Liver (tissue), 9 donors: ENCODE measurements around the gene RELB. TPM values are rescaled to one million over a fixed set of nuclear protein-coding genes. Genes with fewer than 3 reads are reported as not detected.

Source experiments
- DNase-seq: peaks from one replicate; pipeline ENCODE4 v3.0.0-alpha.2; 2017; ENCODE audit warnings: low spot score
- H3K27ac ChIP-seq, 2 donors: one replicate each; pipeline ENCODE4 v1.7.0; 2013; ENCODE audit warnings: inconsistent platforms in 2 of 2, low read length in 2 of 2, control low read depth in 1 of 2, low read depth in 1 of 2, mild to moderate bottlenecking in 1 of 2
- H3K27me3 ChIP-seq, 4 donors: one replicate each; pipeline versions ENCODE4 v1.6.1 to v1.7.0; 2013; ENCODE audit warnings: low read length in 3 of 4, inconsistent platforms in 1 of 4, mild to moderate bottlenecking in 1 of 4, moderate library complexity in 1 of 4; ENCODE audit not compliant: control insufficient read depth in 4 of 4, insufficient read depth in 4 of 4
- H3K36me3 ChIP-seq, 4 donors: one replicate each; pipeline versions ENCODE4 v1.6.1 to v1.7.0; 2013; ENCODE audit warnings: low read length in 3 of 4, mild to moderate bottlenecking in 3 of 4, low read depth in 1 of 4, moderate library complexity in 1 of 4; ENCODE audit not compliant: control insufficient read depth in 4 of 4, insufficient read depth in 3 of 4
- H3K4me1 ChIP-seq, 4 donors: one replicate each; pipeline versions ENCODE4 v1.6.1 to v1.7.0; 2013; ENCODE audit warnings: low read length in 3 of 4, mild to moderate bottlenecking in 3 of 4, moderate library complexity in 1 of 4; ENCODE audit not compliant: control insufficient read depth in 4 of 4, insufficient read depth in 4 of 4
- H3K4me3 ChIP-seq, 3 donors: one replicate each; pipeline versions ENCODE4 v1.6.1 to v1.7.0; 2013; ENCODE audit warnings: low read length in 3 of 3, control low read depth in 1 of 3, low read depth in 1 of 3, mild to moderate bottlenecking in 1 of 3
- H3K9ac ChIP-seq, 2 donors: one replicate each; pipeline ENCODE4 v1.7.0; 2013; ENCODE audit warnings: low read length in 2 of 2, mild to moderate bottlenecking in 2 of 2, moderate library complexity in 2 of 2, control low read depth in 1 of 2, low read depth in 1 of 2
- H3K9me3 ChIP-seq, 4 donors: one replicate each; pipeline versions ENCODE4 v1.6.1 to v1.7.0; 2013; ENCODE audit warnings: low read length in 3 of 4; ENCODE audit not compliant: control insufficient read depth in 4 of 4
- EGR1 ChIP-seq, 2 donors: IDR thresholded peaks; 2 replicates each; pipeline ENCODE4 v1.6.1; 2016 to 2018; ENCODE audit warnings: antibody characterized with exemption in 2 of 2, low read depth in 2 of 2
- FOXA1 ChIP-seq: IDR thresholded peaks from 2 replicates; pipeline ENCODE4 v1.6.1; 2016; ENCODE audit warnings: antibody characterized with exemption
- FOXA2 ChIP-seq: IDR thresholded peaks from 2 replicates; pipeline ENCODE4 v1.6.1; 2016; ENCODE audit warnings: antibody characterized with exemption
- GABPA ChIP-seq, 2 donors: IDR thresholded peaks in 1 of 2; conservative IDR thresholded peaks in 1 of 2; 2 replicates each; pipeline ENCODE4 v1.6.1; 2016; ENCODE audit warnings: antibody characterized with exemption in 2 of 2, mild to moderate bottlenecking in 1 of 2, moderate library complexity in 1 of 2
- HNF4A ChIP-seq, 2 donors: conservative IDR thresholded peaks; 2 replicates each; pipeline ENCODE4 v1.6.1; 2016; ENCODE audit warnings: antibody characterized with exemption in 2 of 2, mild to moderate bottlenecking in 2 of 2
- HNF4G ChIP-seq: IDR thresholded peaks from 2 replicates; pipeline ENCODE4 v1.6.1; 2016; ENCODE audit warnings: antibody characterized with exemption
- JUND ChIP-seq, 2 donors: IDR thresholded peaks; 2 replicates each; pipeline ENCODE4 v1.6.1; 2016; ENCODE audit warnings: antibody characterized with exemption in 2 of 2
- NR2F2 ChIP-seq: IDR thresholded peaks from 2 replicates; pipeline ENCODE4 v1.6.1; 2016; ENCODE audit warnings: antibody characterized with exemption
- RAD21 ChIP-seq, 2 donors: IDR thresholded peaks; 2 replicates each; pipeline ENCODE4 v1.6.1; 2016; ENCODE audit warnings: antibody characterized with exemption in 2 of 2, mild to moderate bottlenecking in 2 of 2
- RXRA ChIP-seq, 2 donors: IDR thresholded peaks; 2 replicates each; pipeline ENCODE4 v1.6.1; 2017 to 2018; ENCODE audit warnings: antibody characterized with exemption in 2 of 2, mild to moderate bottlenecking in 1 of 2
- SP1 ChIP-seq: IDR thresholded peaks from 2 replicates; pipeline ENCODE4 v1.6.1; 2018; ENCODE audit warnings: antibody characterized with exemption, mild to moderate bottlenecking
- TAF1 ChIP-seq: conservative IDR thresholded peaks from 2 replicates; pipeline ENCODE4 v1.6.1; 2016; ENCODE audit warnings: antibody characterized with exemption, mild to moderate bottlenecking
- YY1 ChIP-seq: IDR thresholded peaks from 2 replicates; pipeline ENCODE4 v1.6.1; 2016; ENCODE audit warnings: antibody characterized with exemption, mild to moderate bottlenecking
- WGBS: extraction: QIAGEN DNeasy Blood & Tissue Kit; methylation state at CpG from one replicate; pipeline ENCODE4 v1.1.7; 2013; 5-methylcytosine and 5-hydroxymethylcytosine counted together
- polyA plus RNA-seq, 2 donors: library from polyadenylated mRNA; stranded (reverse) in 1 of 2; unstranded in 1 of 2; fragments of 200-250 nt in 1 of 2; fragments of >200 nt in 1 of 2; fragmentation: Nextera tagmentation in 1 of 2; extraction: Ambion mirVana in 1 of 2; gene quantifications; one replicate each; pipeline versions ENCODE4 v1.2.1 to v1.2.3, GENCODE V29; 2013 to 2015
- total RNA-seq, 2 donors: library from RNA; depleted of rRNA; stranded (reverse); fragments of >200 nt; gene quantifications; one replicate each; pipeline ENCODE4 v1.2.3, GENCODE V29; 2014
- TF ChIP-seq, protein P1 (sequence below): IDR thresholded peaks from 2 replicates; pipeline ENCODE4 v1.6.1; 2016; ENCODE audit warnings: antibody characterized with exemption, mild to moderate bottlenecking
- TF ChIP-seq, protein P2 (sequence below): IDR thresholded peaks from 2 replicates; pipeline ENCODE4 v1.6.1; 2016; ENCODE audit warnings: antibody characterized with exemption
- TF ChIP-seq, protein P3 (sequence below): fragments of 150-350 bp; IDR thresholded peaks from 2 replicates; pipeline ENCODE4 v1.5.1; 2017; ENCODE audit warnings: improper control_type of control experiment, low read depth, low read length; ENCODE audit not compliant: missing input control
- TF ChIP-seq, protein P4 (sequence below): IDR thresholded peaks from 2 replicates; pipeline ENCODE4 v1.6.1; 2016; ENCODE audit warnings: antibody characterized with exemption
- donor health status: healthy.
- donor health status: healthy.
- donor health status: healthy.
- donor health status: healthy.
- donor health status: healthy.

Gene RELB
- total and polyA plus RNA-seq, 4 donors, result 1.4 to 4.9 (median 2.6) TPM

DNA sequence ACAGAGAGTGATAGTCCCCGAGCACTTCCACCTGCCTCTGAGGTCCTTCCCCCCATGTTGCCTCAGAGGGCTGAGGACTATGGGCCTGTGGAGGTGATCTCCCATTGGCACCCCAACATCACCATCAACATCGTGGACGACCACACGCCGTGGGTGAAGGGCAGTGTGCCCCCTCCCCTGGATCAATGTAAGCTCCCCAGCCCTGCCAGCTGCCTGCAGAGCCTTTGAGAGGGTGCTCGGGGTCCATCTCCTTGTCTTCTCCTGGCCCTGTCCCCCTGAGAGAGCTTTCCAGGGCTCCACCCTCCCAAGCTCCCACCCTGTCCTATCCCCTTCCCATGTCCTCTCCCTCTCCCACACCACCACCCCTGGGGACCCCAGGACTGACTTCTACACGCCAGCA lies 14.9 kb upstream of the RELB start:
- 92% methylated on average over 7 of the region's 7 CpGs for WGBS
- DNase-seq, result no peak
- peaks cover 7 to 75% (median 31%) of the 10 kb centered on the region in 4 donors for H3K36me3 ChIP-seq

DNA sequence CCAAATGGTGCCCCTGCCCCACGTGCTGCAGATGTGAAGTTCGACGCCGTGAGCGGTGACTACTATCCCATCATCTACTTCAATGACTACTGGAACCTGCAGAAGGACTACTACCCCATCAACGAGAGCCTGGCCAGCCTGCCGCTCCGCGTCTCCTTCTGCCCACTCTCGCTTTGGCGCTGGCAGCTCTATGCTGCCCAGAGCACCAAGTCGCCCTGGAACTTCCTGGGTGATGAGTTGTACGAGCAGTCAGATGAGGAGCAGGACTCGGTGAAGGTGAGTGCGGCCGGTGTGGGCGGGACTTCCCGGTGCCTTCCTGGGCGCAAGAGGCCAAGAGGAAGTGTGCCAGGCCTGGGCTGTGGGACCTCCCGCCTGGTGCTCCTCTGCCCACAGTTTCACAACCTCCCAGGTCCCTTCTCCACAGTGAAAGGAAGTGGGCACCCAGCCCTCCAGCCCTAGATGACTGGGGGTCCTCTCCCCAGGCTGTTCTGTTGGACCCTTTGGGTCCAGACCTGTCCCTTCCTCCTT lies 14.1 kb upstream of the RELB start:
- peaks cover 7 to 79% (median 32%) of the 10 kb centered on the region in 4 donors for H3K36me3 ChIP-seq
- no peaks in the 10 kb centered on the region for H3K4me1 ChIP-seq
- H3K4me3 ChIP-seq, result no peak overlapping the region
- no peak overlapping the region for H3K9ac ChIP-seq
- no peak for DNase-seq
- H3K27ac ChIP-seq, result no peak overlapping the region
- TF ChIP-seq, protein P1, sequence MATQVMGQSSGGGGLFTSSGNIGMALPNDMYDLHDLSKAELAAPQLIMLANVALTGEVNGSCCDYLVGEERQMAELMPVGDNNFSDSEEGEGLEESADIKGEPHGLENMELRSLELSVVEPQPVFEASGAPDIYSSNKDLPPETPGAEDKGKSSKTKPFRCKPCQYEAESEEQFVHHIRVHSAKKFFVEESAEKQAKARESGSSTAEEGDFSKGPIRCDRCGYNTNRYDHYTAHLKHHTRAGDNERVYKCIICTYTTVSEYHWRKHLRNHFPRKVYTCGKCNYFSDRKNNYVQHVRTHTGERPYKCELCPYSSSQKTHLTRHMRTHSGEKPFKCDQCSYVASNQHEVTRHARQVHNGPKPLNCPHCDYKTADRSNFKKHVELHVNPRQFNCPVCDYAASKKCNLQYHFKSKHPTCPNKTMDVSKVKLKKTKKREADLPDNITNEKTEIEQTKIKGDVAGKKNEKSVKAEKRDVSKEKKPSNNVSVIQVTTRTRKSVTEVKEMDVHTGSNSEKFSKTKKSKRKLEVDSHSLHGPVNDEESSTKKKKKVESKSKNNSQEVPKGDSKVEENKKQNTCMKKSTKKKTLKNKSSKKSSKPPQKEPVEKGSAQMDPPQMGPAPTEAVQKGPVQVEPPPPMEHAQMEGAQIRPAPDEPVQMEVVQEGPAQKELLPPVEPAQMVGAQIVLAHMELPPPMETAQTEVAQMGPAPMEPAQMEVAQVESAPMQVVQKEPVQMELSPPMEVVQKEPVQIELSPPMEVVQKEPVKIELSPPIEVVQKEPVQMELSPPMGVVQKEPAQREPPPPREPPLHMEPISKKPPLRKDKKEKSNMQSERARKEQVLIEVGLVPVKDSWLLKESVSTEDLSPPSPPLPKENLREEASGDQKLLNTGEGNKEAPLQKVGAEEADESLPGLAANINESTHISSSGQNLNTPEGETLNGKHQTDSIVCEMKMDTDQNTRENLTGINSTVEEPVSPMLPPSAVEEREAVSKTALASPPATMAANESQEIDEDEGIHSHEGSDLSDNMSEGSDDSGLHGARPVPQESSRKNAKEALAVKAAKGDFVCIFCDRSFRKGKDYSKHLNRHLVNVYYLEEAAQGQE, result no peak
- TF ChIP-seq, protein P2, sequence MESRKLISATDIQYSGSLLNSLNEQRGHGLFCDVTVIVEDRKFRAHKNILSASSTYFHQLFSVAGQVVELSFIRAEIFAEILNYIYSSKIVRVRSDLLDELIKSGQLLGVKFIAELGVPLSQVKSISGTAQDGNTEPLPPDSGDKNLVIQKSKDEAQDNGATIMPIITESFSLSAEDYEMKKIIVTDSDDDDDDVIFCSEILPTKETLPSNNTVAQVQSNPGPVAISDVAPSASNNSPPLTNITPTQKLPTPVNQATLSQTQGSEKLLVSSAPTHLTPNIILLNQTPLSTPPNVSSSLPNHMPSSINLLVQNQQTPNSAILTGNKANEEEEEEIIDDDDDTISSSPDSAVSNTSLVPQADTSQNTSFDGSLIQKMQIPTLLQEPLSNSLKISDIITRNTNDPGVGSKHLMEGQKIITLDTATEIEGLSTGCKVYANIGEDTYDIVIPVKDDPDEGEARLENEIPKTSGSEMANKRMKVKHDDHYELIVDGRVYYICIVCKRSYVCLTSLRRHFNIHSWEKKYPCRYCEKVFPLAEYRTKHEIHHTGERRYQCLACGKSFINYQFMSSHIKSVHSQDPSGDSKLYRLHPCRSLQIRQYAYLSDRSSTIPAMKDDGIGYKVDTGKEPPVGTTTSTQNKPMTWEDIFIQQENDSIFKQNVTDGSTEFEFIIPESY, result no peak
- TF ChIP-seq FOXA2, result no peak
- no peak for TF ChIP-seq JUND (IDR thresholded peaks at IDR 0.05)
- no peak for TF ChIP-seq HNF4A (conservative IDR thresholded peaks at IDR 0.05)
- TF ChIP-seq RXRA (IDR thresholded peaks at IDR 0.05), result no peak
- no peak for TF ChIP-seq NR2F2
- H3K27me3 ChIP-seq, result no peaks in the 10 kb centered on the region
- no peaks in the 10 kb centered on the region for H3K9me3 ChIP-seq
- 90% methylated on average over 20 of the region's 20 CpGs for WGBS

More for the DNA sequence above, 14.9 kb upstream of the RELB start:
- H3K9ac ChIP-seq, result no peak overlapping the region
- TF ChIP-seq, protein P1, result no peak
- TF ChIP-seq TAF1, result no peak
- no peak for TF ChIP-seq JUND (IDR thresholded peaks at IDR 0.05)
- TF ChIP-seq RXRA (IDR thresholded peaks at IDR 0.05), result no peak
- TF ChIP-seq, protein P2, result no peak
- no peak for TF ChIP-seq HNF4G
- TF ChIP-seq YY1, result no peak
- TF ChIP-seq RAD21 (IDR thresholded peaks at IDR 0.05), result no peak
- no peak for TF ChIP-seq GABPA (IDR thresholded peaks at IDR 0.05 in 1 of 2, conservative IDR thresholded peaks at IDR 0.05 in 1 of 2)
- no peak for TF ChIP-seq HNF4A (conservative IDR thresholded peaks at IDR 0.05)
- TF ChIP-seq SP1, result no peak
- TF ChIP-seq FOXA2, result no peak
- TF ChIP-seq EGR1 (IDR thresholded peaks at IDR 0.05; ENCODE audit: low read depth in 2 of 2), result no peak
- TF ChIP-seq, protein P3, sequence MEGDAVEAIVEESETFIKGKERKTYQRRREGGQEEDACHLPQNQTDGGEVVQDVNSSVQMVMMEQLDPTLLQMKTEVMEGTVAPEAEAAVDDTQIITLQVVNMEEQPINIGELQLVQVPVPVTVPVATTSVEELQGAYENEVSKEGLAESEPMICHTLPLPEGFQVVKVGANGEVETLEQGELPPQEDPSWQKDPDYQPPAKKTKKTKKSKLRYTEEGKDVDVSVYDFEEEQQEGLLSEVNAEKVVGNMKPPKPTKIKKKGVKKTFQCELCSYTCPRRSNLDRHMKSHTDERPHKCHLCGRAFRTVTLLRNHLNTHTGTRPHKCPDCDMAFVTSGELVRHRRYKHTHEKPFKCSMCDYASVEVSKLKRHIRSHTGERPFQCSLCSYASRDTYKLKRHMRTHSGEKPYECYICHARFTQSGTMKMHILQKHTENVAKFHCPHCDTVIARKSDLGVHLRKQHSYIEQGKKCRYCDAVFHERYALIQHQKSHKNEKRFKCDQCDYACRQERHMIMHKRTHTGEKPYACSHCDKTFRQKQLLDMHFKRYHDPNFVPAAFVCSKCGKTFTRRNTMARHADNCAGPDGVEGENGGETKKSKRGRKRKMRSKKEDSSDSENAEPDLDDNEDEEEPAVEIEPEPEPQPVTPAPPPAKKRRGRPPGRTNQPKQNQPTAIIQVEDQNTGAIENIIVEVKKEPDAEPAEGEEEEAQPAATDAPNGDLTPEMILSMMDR, result no peak
- no peak for TF ChIP-seq FOXA1
- TF ChIP-seq, protein P4, sequence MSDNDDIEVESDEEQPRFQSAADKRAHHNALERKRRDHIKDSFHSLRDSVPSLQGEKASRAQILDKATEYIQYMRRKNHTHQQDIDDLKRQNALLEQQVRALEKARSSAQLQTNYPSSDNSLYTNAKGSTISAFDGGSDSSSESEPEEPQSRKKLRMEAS, result no peak
- H3K4me1 ChIP-seq, result no peaks in the 10 kb centered on the region
- H3K27ac ChIP-seq, result no peak overlapping the region
- H3K9me3 ChIP-seq, result no peaks in the 10 kb centered on the region
- no peak overlapping the region for H3K4me3 ChIP-seq
- H3K27me3 ChIP-seq, result no peaks in the 10 kb centered on the region
